Astrocyte (in vitro differentiated cells and primary cell): ENCODE data around the gene NCOA3.

Experiments
- CTCF ChIP-seq: IDR thresholded peaks from 2 replicates; pipeline ENCODE4 v1.5.1; 2011; ENCODE audit warnings: low read depth, mild to moderate bottlenecking, inconsistent platforms, low read length, moderate library complexity; ENCODE audit not compliant: insufficient read depth
- EZH2 ChIP-seq: IDR thresholded peaks from 2 replicates; pipeline ENCODE4 v1.6.1; 2012; ENCODE audit warnings: mild to moderate bottlenecking, low read length, inconsistent platforms; ENCODE audit not compliant: insufficient read depth

DNA sequence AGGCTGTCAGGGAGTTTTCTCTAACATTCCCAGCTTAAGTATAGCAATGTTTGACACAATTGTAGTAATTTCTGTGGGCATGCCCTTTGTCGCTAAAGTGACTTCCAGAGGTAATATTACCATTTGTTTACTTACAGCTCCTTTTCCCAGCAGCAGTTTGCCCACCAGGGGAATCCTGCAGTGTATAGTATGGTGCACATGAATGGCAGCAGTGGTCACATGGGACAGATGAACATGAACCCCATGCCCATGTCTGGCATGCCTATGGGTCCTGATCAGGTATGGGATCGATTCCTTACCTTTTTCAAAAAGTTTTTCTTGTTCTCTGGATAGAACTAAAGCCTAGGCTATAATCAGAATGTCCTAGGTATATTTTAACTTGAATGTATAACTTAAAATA lies 151.1 kb downstream of the NCOA3 start:
- no peak for TF ChIP-seq CTCF
- TF ChIP-seq EZH2: no peak
